Measurements from ENCODE around the gene PLCB1.

PLCB1 gene

GRCh38 chr20:8601542-8601912 lies 469.5 kb downstream of the PLCB1 start:
- Histone ChIP-seq H2BK15ac (ENCODE audit: low read length) (no peak overlapping the region), H3K9ac (ENCODE audit: low read depth, low read length, poor library complexity) (no peak overlapping the region), H2AK5ac (ENCODE audit: low read depth, low read length) (no peak overlapping the region), H3K18ac (ENCODE audit: low read length) (no peak overlapping the region), H3K14ac (ENCODE audit: low read length) (no peak overlapping the region), H3K23ac (ENCODE audit: low read depth, low read length, poor library complexity) (no peak overlapping the region), H3K4ac (ENCODE audit: low read length) (no peak overlapping the region), H3K79me1 (ENCODE audit: low read depth, low read length) (no peaks in the 10 kb centered on the region), H2BK12ac (ENCODE audit: low read length) (no peak overlapping the region), H3K4me1 (ENCODE audit: control insufficient read depth in 2 of 2, insufficient read depth in 1 of 2, low read depth in 1 of 2, low read length in 2 of 2) (no peaks in the 10 kb centered on the region), H3K36me3 (replicated peaks in 1 of 2; ENCODE audit: control insufficient read depth in 2 of 2, insufficient read depth in 2 of 2, low read length in 2 of 2) (no peaks in the 10 kb centered on the region), H2BK5ac (ENCODE audit: low read length) (no peak overlapping the region), H3K27me3 (ENCODE audit: control insufficient read depth in 3 of 3, insufficient read depth in 3 of 3, low read depth in 1 of 3, low read length in 3 of 3) (no peaks in the 10 kb centered on the region), H3K27ac (replicated peaks; ENCODE audit: low read length) (no peak overlapping the region), H4K91ac (ENCODE audit: low read depth, low read length, poor library complexity) (no peak overlapping the region), H4K8ac (ENCODE audit: low read depth, low read length) (no peak overlapping the region), H3K9me3 (replicated peaks in 1 of 2; ENCODE audit: control insufficient read depth in 2 of 2, insufficient read depth in 1 of 2, low read depth in 1 of 2, low read length in 2 of 2) (peaks cover 0 to 3% of the 10 kb centered on the region in 2 donors), H3K4me2 (ENCODE audit: insufficient read depth, low read length, poor library complexity, severe bottlenecking) (no peak overlapping the region), H2AFZ (ENCODE audit: low read length) (peak overlapping the region; percentile 64), H3K4me3 (ENCODE audit: low read length in 2 of 2) (peak overlapping the region in 1 of 2 donors; percentile 39), H2BK120ac (ENCODE audit: low read depth, low read length) (no peak overlapping the region)
- no CpG with 5 or more reads among the region's 1 CpG for WGBS, 2 donors (ENCODE audit: extremely low coverage in 2 of 2, insufficient read length in 2 of 2, insufficient replicate concordance in 1 of 2)
- no peak for DNase-seq (ENCODE audit: low spot score)

GRCh38 chr20:8602389-8603116 lies 470.5 kb downstream of the PLCB1 start:
- Histone ChIP-seq H2BK5ac (ENCODE audit: low read length) (no peak overlapping the region), H3K9me3 (replicated peaks in 1 of 2; ENCODE audit: control insufficient read depth in 2 of 2, insufficient read depth in 1 of 2, low read depth in 1 of 2, low read length in 2 of 2) (peaks cover 0 to 3% of the 10 kb centered on the region in 2 donors), H3K27me3 (ENCODE audit: control insufficient read depth in 3 of 3, insufficient read depth in 3 of 3, low read depth in 1 of 3, low read length in 3 of 3) (no peaks in the 10 kb centered on the region), H4K91ac (ENCODE audit: low read depth, low read length, poor library complexity) (no peak overlapping the region), H3K79me1 (ENCODE audit: low read depth, low read length) (no peaks in the 10 kb centered on the region), H3K23ac (ENCODE audit: low read depth, low read length, poor library complexity) (no peak overlapping the region), H3K9ac (ENCODE audit: low read depth, low read length, poor library complexity) (no peak overlapping the region), H3K14ac (ENCODE audit: low read length) (no peak overlapping the region), H3K4me3 (ENCODE audit: low read length in 2 of 2) (no peak overlapping the region), H3K36me3 (replicated peaks in 1 of 2; ENCODE audit: control insufficient read depth in 2 of 2, insufficient read depth in 2 of 2, low read length in 2 of 2) (no peaks in the 10 kb centered on the region), H2AFZ (ENCODE audit: low read length) (no peak overlapping the region), H3K27ac (replicated peaks; ENCODE audit: low read length) (no peak overlapping the region), H2AK5ac (ENCODE audit: low read depth, low read length) (no peak overlapping the region), H3K4ac (ENCODE audit: low read length) (no peak overlapping the region), H3K18ac (ENCODE audit: low read length) (no peak overlapping the region), H2BK120ac (ENCODE audit: low read depth, low read length) (no peak overlapping the region), H3K4me1 (ENCODE audit: control insufficient read depth in 2 of 2, insufficient read depth in 1 of 2, low read depth in 1 of 2, low read length in 2 of 2) (no peaks in the 10 kb centered on the region), H2BK15ac (ENCODE audit: low read length) (no peak overlapping the region), H2BK12ac (ENCODE audit: low read length) (no peak overlapping the region), H3K4me2 (ENCODE audit: insufficient read depth, low read length, poor library complexity, severe bottlenecking) (no peak overlapping the region), H4K8ac (ENCODE audit: low read depth, low read length) (no peak overlapping the region)
- no CpG with 5 or more reads among the region's 3 CpGs for WGBS, 2 donors (ENCODE audit: extremely low coverage in 2 of 2, insufficient read length in 2 of 2, insufficient replicate concordance in 1 of 2)
- no peak for DNase-seq (ENCODE audit: low spot score)

GRCh38 chr20:8608470-8608869 lies 476.4 kb downstream of the PLCB1 start:
- H2BK120ac ChIP-seq (ENCODE audit: low read depth, low read length), result no peak overlapping the region
- no peak overlapping the region for H3K14ac ChIP-seq (ENCODE audit: low read length)
- no peak for DNase-seq (ENCODE audit: low spot score)
- H4K91ac ChIP-seq (ENCODE audit: low read depth, low read length, poor library complexity), result no peak overlapping the region
- H3K27ac ChIP-seq (replicated peaks; ENCODE audit: low read length), result no peak overlapping the region
- H3K18ac ChIP-seq (ENCODE audit: low read length), result no peak overlapping the region
- H3K79me1 ChIP-seq (ENCODE audit: low read depth, low read length), result no peaks in the 10 kb centered on the region
- peaks cover 0 to 3% of the 10 kb centered on the region in 2 donors for H3K9me3 ChIP-seq (replicated peaks in 1 of 2; ENCODE audit: control insufficient read depth in 2 of 2, insufficient read depth in 1 of 2, low read depth in 1 of 2, low read length in 2 of 2)
- H2AK5ac ChIP-seq (ENCODE audit: low read depth, low read length), result no peak overlapping the region
- no peaks in the 10 kb centered on the region for H3K36me3 ChIP-seq (replicated peaks in 1 of 2; ENCODE audit: control insufficient read depth in 2 of 2, insufficient read depth in 2 of 2, low read length in 2 of 2)
- no peak overlapping the region for H3K4me2 ChIP-seq (ENCODE audit: insufficient read depth, low read length, poor library complexity, severe bottlenecking)
- H2BK12ac ChIP-seq (ENCODE audit: low read length), result no peak overlapping the region
- no CpG with 5 or more reads among the region's 1 CpG for WGBS, 2 donors (ENCODE audit: extremely low coverage in 2 of 2, insufficient read length in 2 of 2, insufficient replicate concordance in 1 of 2)
- no peak overlapping the region for H2BK15ac ChIP-seq (ENCODE audit: low read length)
- H3K23ac ChIP-seq (ENCODE audit: low read depth, low read length, poor library complexity), result no peak overlapping the region
- H3K4me1 ChIP-seq (ENCODE audit: control insufficient read depth in 2 of 2, insufficient read depth in 1 of 2, low read depth in 1 of 2, low read length in 2 of 2), result no peaks in the 10 kb centered on the region
- H3K4ac ChIP-seq (ENCODE audit: low read length), result no peak overlapping the region
- H3K27me3 ChIP-seq (ENCODE audit: control insufficient read depth in 3 of 3, insufficient read depth in 3 of 3, low read depth in 1 of 3, low read length in 3 of 3), result no peaks in the 10 kb centered on the region
- no peak overlapping the region for H2BK5ac ChIP-seq (ENCODE audit: low read length)
- H3K9ac ChIP-seq (ENCODE audit: low read depth, low read length, poor library complexity), result no peak overlapping the region
- H4K8ac ChIP-seq (ENCODE audit: low read depth, low read length), result no peak overlapping the region
- no peak overlapping the region for H2AFZ ChIP-seq (ENCODE audit: low read length)
- no peak overlapping the region for H3K4me3 ChIP-seq (ENCODE audit: low read length in 2 of 2)

GRCh38 chr20:8616792-8617191 lies 484.7 kb downstream of the PLCB1 start:
- no peak overlapping the region for H2BK15ac ChIP-seq (ENCODE audit: low read length)
- H2BK120ac ChIP-seq (ENCODE audit: low read depth, low read length), result no peak overlapping the region
- no peaks in the 10 kb centered on the region for H3K36me3 ChIP-seq (replicated peaks in 1 of 2; ENCODE audit: control insufficient read depth in 2 of 2, insufficient read depth in 2 of 2, low read length in 2 of 2)
- H3K4me2 ChIP-seq (ENCODE audit: insufficient read depth, low read length, poor library complexity, severe bottlenecking), result no peak overlapping the region
- no peak overlapping the region for H3K14ac ChIP-seq (ENCODE audit: low read length)
- H2BK12ac ChIP-seq (ENCODE audit: low read length), result no peak overlapping the region
- no peak overlapping the region for H3K4ac ChIP-seq (ENCODE audit: low read length)
- no peak overlapping the region for H3K27ac ChIP-seq (replicated peaks; ENCODE audit: low read length)
- H2AFZ ChIP-seq (ENCODE audit: low read length), result no peak overlapping the region
- H4K91ac ChIP-seq (ENCODE audit: low read depth, low read length, poor library complexity), result no peak overlapping the region
- H2BK5ac ChIP-seq (ENCODE audit: low read length), result no peak overlapping the region
- DNase-seq (ENCODE audit: low spot score), result no peak
- no peak overlapping the region for H3K4me3 ChIP-seq (ENCODE audit: low read length in 2 of 2)
- H3K9me3 ChIP-seq (replicated peaks in 1 of 2; ENCODE audit: control insufficient read depth in 2 of 2, insufficient read depth in 1 of 2, low read depth in 1 of 2, low read length in 2 of 2), result no peaks in the 10 kb centered on the region
- H3K4me1 ChIP-seq (ENCODE audit: control insufficient read depth in 2 of 2, insufficient read depth in 1 of 2, low read depth in 1 of 2, low read length in 2 of 2), result no peaks in the 10 kb centered on the region
- H2AK5ac ChIP-seq (ENCODE audit: low read depth, low read length), result no peak overlapping the region
- no peak overlapping the region for H4K8ac ChIP-seq (ENCODE audit: low read depth, low read length)
- no peaks in the 10 kb centered on the region for H3K27me3 ChIP-seq (ENCODE audit: control insufficient read depth in 3 of 3, insufficient read depth in 3 of 3, low read depth in 1 of 3, low read length in 3 of 3)
- H3K23ac ChIP-seq (ENCODE audit: low read depth, low read length, poor library complexity), result no peak overlapping the region
- no peak overlapping the region for H3K18ac ChIP-seq (ENCODE audit: low read length)
- H3K9ac ChIP-seq (ENCODE audit: low read depth, low read length, poor library complexity), result no peak overlapping the region
- H3K79me1 ChIP-seq (ENCODE audit: low read depth, low read length), result no peaks in the 10 kb centered on the region

All from neuronal stem cell (in vitro differentiated cells).